Breast epithelium (tissue), 3 donors: ENCODE results near the gene PRRC1.

Source experiments
- CTCF ChIP-seq, 3 donors: fragments of 450-650 bp; IDR thresholded peaks; one replicate each; pipeline ENCODE4 v1.5.1; 2016 to 2017; ENCODE audit warnings: antibody characterized with exemption in 3 of 3, mild to moderate bottlenecking in 3 of 3, moderate library complexity in 3 of 3
- POLR2A ChIP-seq: fragments of 450-650 bp; IDR thresholded peaks from one replicate; pipeline ENCODE4 v1.6.1; 2016; ENCODE audit warnings: antibody characterized with exemption, mild to moderate bottlenecking, moderate library complexity
- POLR2AphosphoS5 ChIP-seq, 3 donors: sonication (generic); formaldehyde crosslinking; IDR thresholded peaks; one replicate each; pipeline ENCODE4 v1.6.1; 2017; ENCODE audit warnings: antibody characterized with exemption in 3 of 3

DNA sequence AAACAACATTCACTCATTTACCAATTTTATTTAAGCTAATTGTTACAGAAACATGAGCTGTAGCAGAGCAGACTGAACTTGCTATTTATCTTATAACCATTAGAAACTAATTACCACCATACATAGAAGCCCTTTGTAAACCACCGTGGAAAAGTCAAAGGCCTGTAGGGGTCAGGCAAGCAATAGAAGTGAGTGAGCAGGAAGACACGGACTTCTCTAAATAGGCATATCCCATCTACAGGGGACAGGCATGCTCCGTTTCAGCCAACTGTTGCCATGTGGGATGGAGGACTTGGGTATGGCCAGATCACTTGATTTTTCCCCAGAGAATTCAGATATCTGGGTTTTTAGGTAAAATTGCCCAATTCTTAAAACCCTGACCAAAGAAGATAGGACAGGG is 44.8 kb downstream of the PRRC1 start:
- TF ChIP-seq CTCF (IDR thresholded peaks at IDR 0.05): no peak
- no peak for TF ChIP-seq POLR2A
- TF ChIP-seq POLR2AphosphoS5 (IDR thresholded peaks at IDR 0.05): no peak
